HEK293 (cell line): ENCODE data around the gene COLQ.

Experiments
- CTCF ChIA-PET: fragments of 350-600 bp; formaldehyde crosslinking; extraction: SDS; loops from one replicate; lab custom pipeline; 2021; ENCODE audit warnings: antibody characterized with exemption; lab: Yijun Ruan, JAX
- POLR2A ChIA-PET: fragments of 300-600 bp; formaldehyde crosslinking; extraction: SDS; loops from one replicate; lab custom pipeline; 2020; ENCODE audit warnings: antibody characterized with exemption, inconsistent platforms; lab: Yijun Ruan, JAX
- H3K27ac ChIP-seq: fragments of 200-500 bp; sonication (Bioruptor generic); 2 replicates; pipeline ENCODE4 v1.5.1; 2014; ENCODE audit warnings: low read depth, low read length, control low read depth, inconsistent platforms; ENCODE audit errors: extremely low read depth
- H3K36me3 ChIP-seq, 2 experiments: fragments of 200-500 bp in 1 of 2; sonication (Bioruptor generic) in 1 of 2; 1 replicate in 1 of 2; 2 replicates in 1 of 2; pipeline ENCODE4 v1.5.1; 2014 to 2017; ENCODE audit warnings: inconsistent platforms in 2 of 2, low read length in 2 of 2; ENCODE audit not compliant: control insufficient read depth in 2 of 2, insufficient read depth in 1 of 2
- H3K4me1 ChIP-seq: fragments of 200-500 bp; sonication (Bioruptor generic); 2 replicates; pipeline ENCODE4 v1.5.1; 2014; ENCODE audit warnings: mild to moderate bottlenecking, low read length, inconsistent platforms; ENCODE audit not compliant: control insufficient read depth, insufficient read depth
- H3K4me3 ChIP-seq: 2 replicates; pipeline ENCODE4 v1.5.1; 2011; ENCODE audit warnings: low read depth, mild to moderate bottlenecking, control low read depth, low read length, moderate library complexity
- H3K9me3 ChIP-seq: fragments of 200-500 bp; sonication (Bioruptor generic); 2 replicates; pipeline ENCODE4 v1.5.1; 2014; ENCODE audit warnings: low read depth, low read length, inconsistent platforms; ENCODE audit not compliant: control insufficient read depth, insufficient read depth
- BCL11A ChIP-seq: fragments of 450-650 bp; formaldehyde crosslinking; IDR thresholded peaks from 2 replicates; pipeline ENCODE4 v1.5.1; 2016; ENCODE audit warnings: low read depth, missing biosample characterization, missing genetic modification characterization
- KLF8 ChIP-seq: fragments of 450-650 bp; formaldehyde crosslinking; IDR thresholded peaks from 2 replicates; pipeline ENCODE4 v1.5.1; 2016; ENCODE audit warnings: missing biosample characterization, missing genetic modification characterization
- KLF9 ChIP-seq: fragments of 450-650 bp; formaldehyde crosslinking; IDR thresholded peaks from 2 replicates; pipeline ENCODE4 v1.5.1; 2016; ENCODE audit warnings: missing biosample characterization, missing genetic modification characterization, low read depth
- SCRT2 ChIP-seq: fragments of 450-650 bp; formaldehyde crosslinking; IDR thresholded peaks from 2 replicates; pipeline ENCODE4 v1.5.1; 2016; ENCODE audit warnings: missing biosample characterization, missing genetic modification characterization
- SP7 ChIP-seq: fragments of 450-650 bp; formaldehyde crosslinking; IDR thresholded peaks from 2 replicates; pipeline ENCODE4 v1.5.1; 2016; ENCODE audit warnings: missing biosample characterization, missing genetic modification characterization
- YY1 ChIP-seq: fragments of 450-650 bp; formaldehyde crosslinking; IDR thresholded peaks from 2 replicates; pipeline ENCODE4 v1.5.1; 2018; ENCODE audit warnings: missing biosample characterization, missing genetic modification characterization
- ZBTB17 ChIP-seq: fragments of 450-650 bp; formaldehyde crosslinking; IDR thresholded peaks from 2 replicates; pipeline ENCODE4 v1.5.1; 2016; ENCODE audit warnings: missing biosample characterization, missing genetic modification characterization
- ZEB2 ChIP-seq: fragments of 450-650 bp; formaldehyde crosslinking; IDR thresholded peaks from 2 replicates; pipeline ENCODE4 v1.5.1; 2016; ENCODE audit warnings: missing biosample characterization, missing genetic modification characterization
- ZNF23 ChIP-seq: fragments of 450-650 bp; formaldehyde crosslinking; IDR thresholded peaks from 2 replicates; pipeline ENCODE4 v1.5.1; 2016; ENCODE audit warnings: missing biosample characterization, missing genetic modification characterization, borderline replicate concordance
- ZNF341 ChIP-seq: fragments of 450-650 bp; formaldehyde crosslinking; IDR thresholded peaks from 2 replicates; pipeline ENCODE4; 2016; ENCODE audit warnings: low read depth, missing biosample characterization, missing genetic modification characterization
- ZNF501 ChIP-seq: fragments of 450-650 bp; formaldehyde crosslinking; IDR thresholded peaks from 2 replicates; pipeline ENCODE4 v1.5.1; 2016; ENCODE audit warnings: missing biosample characterization, missing genetic modification characterization
- ZNF530 ChIP-seq: fragments of 450-650 bp; formaldehyde crosslinking; IDR thresholded peaks from 2 replicates; pipeline ENCODE4 v1.5.1; 2016; ENCODE audit warnings: low read depth, missing biosample characterization, missing genetic modification characterization
- ZNF560 ChIP-seq: fragments of 450-650 bp; formaldehyde crosslinking; IDR thresholded peaks from 2 replicates; pipeline ENCODE4 v1.5.1; 2017; ENCODE audit warnings: missing biosample characterization, missing genetic modification characterization, borderline replicate concordance
- ZNF660 ChIP-seq: fragments of 450-650 bp; IDR thresholded peaks from 2 replicates; pipeline ENCODE4 v1.5.1; 2018; ENCODE audit warnings: missing biosample characterization, mild to moderate bottlenecking, missing genetic modification characterization
- ZNF777 ChIP-seq: fragments of 450-650 bp; formaldehyde crosslinking; IDR thresholded peaks from 2 replicates; pipeline ENCODE4 v1.5.1; 2017; ENCODE audit warnings: missing biosample characterization, missing genetic modification characterization, borderline replicate concordance
- ZSCAN30 ChIP-seq: fragments of 450-650 bp; IDR thresholded peaks from 2 replicates; pipeline ENCODE4 v1.5.1; 2018; ENCODE audit warnings: missing biosample characterization, mild to moderate bottlenecking, missing genetic modification characterization, moderate library complexity
- TF ChIP-seq, protein P1 (sequence below): fragments of 450-650 bp; formaldehyde crosslinking; conservative IDR thresholded peaks from 2 replicates; pipeline ENCODE4 v1.5.1; 2016; ENCODE audit warnings: low read depth, missing biosample characterization, missing genetic modification characterization
- TF ChIP-seq, protein P2 (sequence below): fragments of 450-650 bp; formaldehyde crosslinking; IDR thresholded peaks from 2 replicates; pipeline ENCODE4 v1.5.1; 2016; ENCODE audit warnings: missing biosample characterization, missing genetic modification characterization
- TF ChIP-seq, protein P3 (sequence below): fragments of 450-650 bp; formaldehyde crosslinking; IDR thresholded peaks from 2 replicates; pipeline ENCODE4 v1.5.1; 2016; ENCODE audit warnings: missing biosample characterization, missing genetic modification characterization
- TF ChIP-seq, protein P4 (sequence below): fragments of 450-650 bp; formaldehyde crosslinking; IDR thresholded peaks from 2 replicates; pipeline ENCODE4 v1.5.1; 2016; ENCODE audit warnings: missing biosample characterization, missing genetic modification characterization, low read depth

COLQ gene

DNA sequence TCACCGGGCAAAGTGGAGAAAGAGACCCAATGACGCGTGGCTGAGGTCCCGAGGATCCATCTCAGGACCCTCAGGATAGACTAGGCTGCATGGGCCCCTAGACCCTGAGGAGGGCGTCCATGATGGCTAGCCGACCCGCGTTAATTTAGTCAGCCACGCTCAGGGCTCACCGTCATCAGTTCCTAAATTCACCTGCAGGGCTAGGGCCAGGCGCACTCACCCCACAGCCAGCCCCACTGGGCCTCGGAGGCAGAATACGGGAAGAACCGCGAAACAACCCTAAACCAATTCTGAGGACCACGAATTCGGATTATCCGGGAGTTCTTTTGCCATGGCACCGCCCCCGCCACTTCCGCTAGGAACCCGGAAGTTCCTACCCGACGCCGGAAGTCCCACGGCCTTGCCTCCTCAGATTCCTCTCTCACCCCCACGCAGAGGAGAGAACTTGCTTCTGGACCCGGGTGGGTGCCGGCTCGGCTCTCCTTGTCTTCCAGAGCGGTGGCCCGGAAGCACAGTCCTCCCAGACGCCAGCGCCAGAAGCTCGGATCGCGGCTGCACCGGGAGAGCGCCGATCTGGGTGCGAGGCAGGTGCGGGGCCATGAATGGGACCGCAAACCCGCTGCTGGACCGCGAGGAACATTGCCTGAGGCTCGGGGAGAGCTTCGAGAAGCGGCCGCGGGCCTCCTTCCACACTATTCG is 94.2 kb downstream of the COLQ start, which contains the start of the genes EAF1 and METTL6 (continued):
- TF ChIP-seq, protein P1, sequence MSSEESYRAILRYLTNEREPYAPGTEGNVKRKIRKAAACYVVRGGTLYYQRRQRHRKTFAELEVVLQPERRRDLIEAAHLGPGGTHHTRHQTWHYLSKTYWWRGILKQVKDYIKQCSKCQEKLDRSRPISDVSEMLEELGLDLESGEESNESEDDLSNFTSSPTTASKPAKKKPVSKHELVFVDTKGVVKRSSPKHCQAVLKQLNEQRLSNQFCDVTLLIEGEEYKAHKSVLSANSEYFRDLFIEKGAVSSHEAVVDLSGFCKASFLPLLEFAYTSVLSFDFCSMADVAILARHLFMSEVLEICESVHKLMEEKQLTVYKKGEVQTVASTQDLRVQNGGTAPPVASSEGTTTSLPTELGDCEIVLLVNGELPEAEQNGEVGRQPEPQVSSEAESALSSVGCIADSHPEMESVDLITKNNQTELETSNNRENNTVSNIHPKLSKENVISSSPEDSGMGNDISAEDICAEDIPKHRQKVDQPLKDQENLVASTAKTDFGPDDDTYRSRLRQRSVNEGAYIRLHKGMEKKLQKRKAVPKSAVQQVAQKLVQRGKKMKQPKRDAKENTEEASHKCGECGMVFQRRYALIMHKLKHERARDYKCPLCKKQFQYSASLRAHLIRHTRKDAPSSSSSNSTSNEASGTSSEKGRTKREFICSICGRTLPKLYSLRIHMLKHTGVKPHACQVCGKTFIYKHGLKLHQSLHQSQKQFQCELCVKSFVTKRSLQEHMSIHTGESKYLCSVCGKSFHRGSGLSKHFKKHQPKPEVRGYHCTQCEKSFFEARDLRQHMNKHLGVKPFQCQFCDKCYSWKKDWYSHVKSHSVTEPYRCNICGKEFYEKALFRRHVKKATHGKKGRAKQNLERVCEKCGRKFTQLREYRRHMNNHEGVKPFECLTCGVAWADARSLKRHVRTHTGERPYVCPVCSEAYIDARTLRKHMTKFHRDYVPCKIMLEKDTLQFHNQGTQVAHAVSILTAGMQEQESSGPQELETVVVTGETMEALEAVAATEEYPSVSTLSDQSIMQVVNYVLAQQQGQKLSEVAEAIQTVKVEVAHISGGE (tag by site-specific recombination): peak; percentile 98
- TF ChIP-seq ZNF23 (tag by site-specific recombination) (no peak), KLF9 (tag by site-specific recombination) (peak; percentile 60), BCL11A (no peak), ZNF530 (tag by site-specific recombination) (no peak), ZSCAN30 (no peak), SP7 (peak; percentile 50), ZBTB17 (tag by site-specific recombination) (peak; percentile 98), ZNF560 (tag by site-specific recombination) (no peak), ZNF777 (tag by site-specific recombination) (no peak), KLF8 (peak; percentile 56; the same call in 1 of the 2 replicates), ZNF341 (tag by site-specific recombination) (peak; percentile 63; the same call in 1 of the 2 replicates), SCRT2 (tag by site-specific recombination) (no peak), ZNF660 (tag by site-specific recombination) (0 out of 2 replicates have a peak, but pooled peaks have one; percentile 28), ZNF501 (tag by site-specific recombination) (peak; percentile 70; the same call in 1 of the 2 replicates), YY1 (tag by site-specific recombination) (peak; percentile 84)
- TF ChIP-seq, protein P2, sequence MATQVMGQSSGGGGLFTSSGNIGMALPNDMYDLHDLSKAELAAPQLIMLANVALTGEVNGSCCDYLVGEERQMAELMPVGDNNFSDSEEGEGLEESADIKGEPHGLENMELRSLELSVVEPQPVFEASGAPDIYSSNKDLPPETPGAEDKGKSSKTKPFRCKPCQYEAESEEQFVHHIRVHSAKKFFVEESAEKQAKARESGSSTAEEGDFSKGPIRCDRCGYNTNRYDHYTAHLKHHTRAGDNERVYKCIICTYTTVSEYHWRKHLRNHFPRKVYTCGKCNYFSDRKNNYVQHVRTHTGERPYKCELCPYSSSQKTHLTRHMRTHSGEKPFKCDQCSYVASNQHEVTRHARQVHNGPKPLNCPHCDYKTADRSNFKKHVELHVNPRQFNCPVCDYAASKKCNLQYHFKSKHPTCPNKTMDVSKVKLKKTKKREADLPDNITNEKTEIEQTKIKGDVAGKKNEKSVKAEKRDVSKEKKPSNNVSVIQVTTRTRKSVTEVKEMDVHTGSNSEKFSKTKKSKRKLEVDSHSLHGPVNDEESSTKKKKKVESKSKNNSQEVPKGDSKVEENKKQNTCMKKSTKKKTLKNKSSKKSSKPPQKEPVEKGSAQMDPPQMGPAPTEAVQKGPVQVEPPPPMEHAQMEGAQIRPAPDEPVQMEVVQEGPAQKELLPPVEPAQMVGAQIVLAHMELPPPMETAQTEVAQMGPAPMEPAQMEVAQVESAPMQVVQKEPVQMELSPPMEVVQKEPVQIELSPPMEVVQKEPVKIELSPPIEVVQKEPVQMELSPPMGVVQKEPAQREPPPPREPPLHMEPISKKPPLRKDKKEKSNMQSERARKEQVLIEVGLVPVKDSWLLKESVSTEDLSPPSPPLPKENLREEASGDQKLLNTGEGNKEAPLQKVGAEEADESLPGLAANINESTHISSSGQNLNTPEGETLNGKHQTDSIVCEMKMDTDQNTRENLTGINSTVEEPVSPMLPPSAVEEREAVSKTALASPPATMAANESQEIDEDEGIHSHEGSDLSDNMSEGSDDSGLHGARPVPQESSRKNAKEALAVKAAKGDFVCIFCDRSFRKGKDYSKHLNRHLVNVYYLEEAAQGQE (tag by site-specific recombination): peak; percentile 70; the same call in 1 of the 2 replicates

DNA sequence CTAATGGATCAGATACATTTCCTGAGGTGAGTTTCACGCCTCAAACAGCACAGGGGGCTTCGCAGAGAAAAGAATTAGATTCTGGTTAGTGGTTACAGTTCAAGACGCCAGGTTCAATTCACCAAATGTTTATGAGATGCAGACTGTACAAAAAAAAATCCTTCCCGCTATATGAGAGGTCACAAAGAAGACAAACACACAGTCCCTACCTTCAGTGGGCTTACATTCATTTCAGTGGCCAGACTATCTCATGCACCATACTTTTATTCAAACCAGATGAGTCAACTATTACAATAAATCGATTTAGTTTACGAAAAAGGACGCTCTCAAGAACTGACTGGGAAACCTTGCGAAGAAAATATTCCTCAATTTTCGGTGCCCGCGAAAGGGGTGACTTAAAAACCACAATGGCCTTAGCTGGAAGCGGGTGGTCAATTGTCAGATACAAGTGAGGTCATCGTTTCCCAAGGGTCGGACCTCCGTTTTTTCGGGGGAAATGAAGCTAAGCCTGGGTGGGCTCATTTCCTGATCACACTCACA is 94.9 kb downstream of the COLQ start:
- TF ChIP-seq ZEB2 (tag by site-specific recombination): no peak
- TF ChIP-seq, protein P3, sequence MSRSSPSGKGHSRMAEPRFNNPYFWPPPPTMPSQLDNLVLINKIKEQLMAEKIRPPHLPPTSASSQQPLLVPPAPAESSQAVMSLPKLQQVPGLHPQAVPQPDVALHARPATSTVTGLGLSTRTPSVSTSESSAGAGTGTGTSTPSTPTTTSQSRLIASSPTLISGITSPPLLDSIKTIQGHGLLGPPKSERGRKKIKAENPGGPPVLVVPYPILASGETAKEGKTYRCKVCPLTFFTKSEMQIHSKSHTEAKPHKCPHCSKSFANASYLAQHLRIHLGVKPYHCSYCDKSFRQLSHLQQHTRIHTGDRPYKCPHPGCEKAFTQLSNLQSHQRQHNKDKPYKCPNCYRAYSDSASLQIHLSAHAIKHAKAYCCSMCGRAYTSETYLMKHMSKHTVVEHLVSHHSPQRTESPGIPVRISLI (tag by site-specific recombination): no peak
- TF ChIP-seq, protein P4, sequence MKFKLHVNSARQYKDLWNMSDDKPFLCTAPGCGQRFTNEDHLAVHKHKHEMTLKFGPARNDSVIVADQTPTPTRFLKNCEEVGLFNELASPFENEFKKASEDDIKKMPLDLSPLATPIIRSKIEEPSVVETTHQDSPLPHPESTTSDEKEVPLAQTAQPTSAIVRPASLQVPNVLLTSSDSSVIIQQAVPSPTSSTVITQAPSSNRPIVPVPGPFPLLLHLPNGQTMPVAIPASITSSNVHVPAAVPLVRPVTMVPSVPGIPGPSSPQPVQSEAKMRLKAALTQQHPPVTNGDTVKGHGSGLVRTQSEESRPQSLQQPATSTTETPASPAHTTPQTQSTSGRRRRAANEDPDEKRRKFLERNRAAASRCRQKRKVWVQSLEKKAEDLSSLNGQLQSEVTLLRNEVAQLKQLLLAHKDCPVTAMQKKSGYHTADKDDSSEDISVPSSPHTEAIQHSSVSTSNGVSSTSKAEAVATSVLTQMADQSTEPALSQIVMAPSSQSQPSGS (tag by site-specific recombination): 0 out of 2 replicates have a peak, but pooled peaks have one; percentile 13
- CTCF ChIA-PET: interaction anchor here (1.0 to 1.4 kb wide), 3 partner anchors 19 to 158 kb away, joined by 4 to 5 read pairs (median 4); no protein-coding TSS in a partner anchor
- peaks cover 29 to 48% of the 10 kb centered on the region in 2 experiments for H3K36me3 ChIP-seq
- H3K4me1 ChIP-seq: 0 out of 2 replicates have a peak, but pooled peaks cover 5% of the 10 kb centered on the region
- H3K27ac ChIP-seq: peak overlapping the region; percentile 73; the same call in 1 of the 2 replicates
- POLR2A ChIA-PET: no interaction called here
- peak overlapping the region; percentile 74 for H3K4me3 ChIP-seq
- no peaks in the 10 kb centered on the region for H3K9me3 ChIP-seq
